PC-9 (cell line): ENCODE results near the gene RETN. TPM values are rescaled to one million over a fixed set of nuclear protein-coding genes. Genes with fewer than 3 reads are reported as not detected.

Experiments
- BruUV-seq: library from RNA; stranded (reverse); fragments of 400-500 nt; replicated peaks from 2 replicates; lab custom pipeline; 2021; lab: Mats Ljungman, UMichigan
- CTCF ChIA-PET: fragments of 300-600 bp; sonication (Branson Sonifier 250); formaldehyde crosslinking; loops from one replicate; lab custom pipeline; 2022; ENCODE audit warnings: antibody characterized with exemption; lab: Charles Lee
- POLR2A ChIA-PET: fragments of 300-600 bp; sonication (Branson Sonifier 250); formaldehyde crosslinking; loops from one replicate; lab custom pipeline; 2022; ENCODE audit warnings: antibody characterized with exemption; ENCODE audit not compliant: unreplicated experiment; lab: Charles Lee
- DNase-seq, 2 experiments: peaks; one replicate each; pipeline versions ENCODE4 v3.0.0 to v3.0.0-alpha.2; 2015 to 2022; ENCODE audit warnings: mixed read lengths in 1 of 2
- H2AFZ ChIP-seq: fragments of 200-600 bp; sonication (generic); 2 replicates; pipeline ENCODE4 v1.8.1; 2017; ENCODE audit warnings: antibody characterized with exemption
- H3F3A ChIP-seq: fragments of 200-600 bp; sonication (generic); 2 replicates; pipeline ENCODE4 v1.8.1; 2017; ENCODE audit warnings: antibody characterized with exemption, mild to moderate bottlenecking, low read depth; ENCODE audit not compliant: insufficient read depth
- H3K27ac ChIP-seq: fragments of 200-600 bp; sonication (generic); 2 replicates; pipeline ENCODE4 v1.6.1; 2016; ENCODE audit warnings: mixed run types
- H3K27me3 ChIP-seq: fragments of 200-600 bp; sonication (generic); 2 replicates; pipeline ENCODE4 v1.6.1; 2016; ENCODE audit warnings: low read depth, mixed run types; ENCODE audit not compliant: insufficient read depth
- H3K36me3 ChIP-seq: fragments of 200-600 bp; sonication (generic); 2 replicates; pipeline ENCODE4 v1.6.1; 2016; ENCODE audit warnings: low read depth, mixed run types
- H3K4me1 ChIP-seq: fragments of 200-600 bp; sonication (generic); replicated peaks from 2 replicates; pipeline ENCODE4 v1.6.1; 2016; ENCODE audit warnings: mixed run types; ENCODE audit not compliant: insufficient read depth
- H3K4me2 ChIP-seq: fragments of 200-600 bp; sonication (generic); 2 replicates; pipeline ENCODE4 v1.6.1; 2017; ENCODE audit warnings: mixed run types
- H3K4me3 ChIP-seq: fragments of 200-600 bp; sonication (generic); 2 replicates; pipeline ENCODE4 v1.6.1; 2016; ENCODE audit warnings: mixed run types
- H3K79me2 ChIP-seq: fragments of 200-600 bp; sonication (generic); 2 replicates; pipeline ENCODE4 v1.6.1; 2017; ENCODE audit warnings: low read depth, mixed run types
- H3K9me2 ChIP-seq: fragments of 200-600 bp; sonication (generic); 2 replicates; pipeline ENCODE4 v1.8.1; 2017; ENCODE audit warnings: mild to moderate bottlenecking; ENCODE audit not compliant: insufficient read depth
- H3K9me3 ChIP-seq: fragments of 200-600 bp; sonication (generic); 2 replicates; pipeline ENCODE4 v1.8.1; 2016; ENCODE audit warnings: low read depth; ENCODE audit not compliant: insufficient read depth
- H4K20me1 ChIP-seq: fragments of 200-600 bp; sonication (generic); 2 replicates; pipeline ENCODE4 v1.8.1; 2017; ENCODE audit not compliant: insufficient read depth
- EZH2 ChIP-seq: fragments of 200-600 bp; sonication (generic); IDR thresholded peaks from 2 replicates; pipeline ENCODE4 v1.8.0; 2017; ENCODE audit warnings: antibody characterized with exemption, low read depth
- intact Hi-C: fragments of 100-400 bp; cut with micrococcal nuclease; formaldehyde crosslinking; loops from one replicate; pipeline ENCODE4 v1.10.0; 2022; ENCODE audit not compliant: unreplicated experiment
- total RNA-seq: library from RNA; stranded (reverse); gene quantifications from 2 replicates; pipeline ENCODE4 v1.2.3, GENCODE V29; 2021
- TF ChIP-seq, protein P1 (sequence below): fragments of 200-600 bp; sonication (generic); conservative IDR thresholded peaks from 2 replicates; pipeline ENCODE4 v1.6.1; 2017; ENCODE audit warnings: mixed run types, antibody characterized with exemption, mild to moderate bottlenecking, moderate library complexity

Gene RETN
- total RNA-seq, 1 experiment from 2014 or later = not detected

DNA sequence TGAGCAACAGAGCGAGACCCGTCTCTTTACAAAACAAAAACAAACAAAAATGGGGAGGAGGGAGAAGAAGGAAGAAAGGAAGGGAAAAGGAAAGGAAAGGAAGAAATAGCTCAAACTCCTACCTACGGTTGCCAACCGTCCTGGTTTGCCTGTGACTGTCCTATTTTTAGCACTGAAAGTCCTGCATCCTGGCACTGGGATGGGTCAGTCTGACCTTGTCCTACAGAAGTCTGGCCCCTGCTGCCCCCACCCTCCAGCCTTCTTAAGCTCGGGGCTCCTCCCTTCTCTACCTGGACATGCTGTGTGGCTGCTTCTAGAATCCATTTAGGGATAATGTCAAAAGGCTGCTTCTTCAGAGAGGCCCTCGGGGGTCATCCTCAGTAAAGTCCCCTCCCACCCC lies 33.2 kb upstream of the RETN start:
- Histone ChIP-seq H3K27me3 (no peaks in the 10 kb centered on the region), H3K27ac (no peak overlapping the region), H3K4me1 (peaks cover 16% of the 10 kb centered on the region), H3K36me3 (no peaks in the 10 kb centered on the region), H3K9me2 (no peaks in the 10 kb centered on the region), H3K4me2 (no peak overlapping the region), H3K4me3 (no peak overlapping the region), H3K9me3 (no peaks in the 10 kb centered on the region; the same call in 1 of the 2 replicates), H2AFZ (no peak overlapping the region), H4K20me1 (peaks cover 9% of the 10 kb centered on the region), H3K79me2 (peaks cover 43% of the 10 kb centered on the region), H3F3A (peaks cover 41% of the 10 kb centered on the region)
- ChIA-PET CTCF (no interaction called here), POLR2A (no interaction called here)
- no peak for TF ChIP-seq EZH2
- TF ChIP-seq, protein P1, sequence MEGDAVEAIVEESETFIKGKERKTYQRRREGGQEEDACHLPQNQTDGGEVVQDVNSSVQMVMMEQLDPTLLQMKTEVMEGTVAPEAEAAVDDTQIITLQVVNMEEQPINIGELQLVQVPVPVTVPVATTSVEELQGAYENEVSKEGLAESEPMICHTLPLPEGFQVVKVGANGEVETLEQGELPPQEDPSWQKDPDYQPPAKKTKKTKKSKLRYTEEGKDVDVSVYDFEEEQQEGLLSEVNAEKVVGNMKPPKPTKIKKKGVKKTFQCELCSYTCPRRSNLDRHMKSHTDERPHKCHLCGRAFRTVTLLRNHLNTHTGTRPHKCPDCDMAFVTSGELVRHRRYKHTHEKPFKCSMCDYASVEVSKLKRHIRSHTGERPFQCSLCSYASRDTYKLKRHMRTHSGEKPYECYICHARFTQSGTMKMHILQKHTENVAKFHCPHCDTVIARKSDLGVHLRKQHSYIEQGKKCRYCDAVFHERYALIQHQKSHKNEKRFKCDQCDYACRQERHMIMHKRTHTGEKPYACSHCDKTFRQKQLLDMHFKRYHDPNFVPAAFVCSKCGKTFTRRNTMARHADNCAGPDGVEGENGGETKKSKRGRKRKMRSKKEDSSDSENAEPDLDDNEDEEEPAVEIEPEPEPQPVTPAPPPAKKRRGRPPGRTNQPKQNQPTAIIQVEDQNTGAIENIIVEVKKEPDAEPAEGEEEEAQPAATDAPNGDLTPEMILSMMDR = no peak
- intact Hi-C loops = no loop called here
- DNase-seq = no peak
- BruUV-seq = no TSS peak

DNA sequence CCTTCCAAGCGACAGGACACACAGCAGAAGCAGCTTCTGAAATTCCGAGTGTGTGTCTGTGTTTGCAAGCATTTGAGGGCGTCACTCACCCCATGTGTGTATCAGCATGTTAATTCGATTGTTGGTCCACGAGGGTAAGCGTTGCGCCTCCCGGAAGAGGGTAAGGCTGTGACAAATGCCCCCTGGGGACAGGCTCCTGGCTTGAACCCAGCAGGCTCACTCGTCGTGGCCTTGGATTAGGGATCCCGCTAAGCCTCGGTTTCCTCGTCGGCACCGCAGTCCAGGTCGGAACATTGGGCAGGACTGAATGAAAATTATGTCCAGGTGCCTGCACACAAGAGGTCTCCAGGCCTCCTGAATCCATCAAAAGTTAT lies 32.5 kb upstream of the RETN start:
- Histone ChIP-seq H3K79me2 (peaks cover 38% of the 10 kb centered on the region), H3K4me3 (peak overlapping the region; percentile 89; the same call in 1 of the 2 replicates), H3K27ac (no peak overlapping the region), H3K9me2 (no peaks in the 10 kb centered on the region), H3K36me3 (no peaks in the 10 kb centered on the region), H3K4me1 (peaks cover 11% of the 10 kb centered on the region; the same call in 1 of the 2 replicates), H3K27me3 (no peaks in the 10 kb centered on the region), H3K9me3 (no peaks in the 10 kb centered on the region; the same call in 1 of the 2 replicates), H3K4me2 (peak overlapping the region; percentile 71), H3F3A (peaks cover 46% of the 10 kb centered on the region), H4K20me1 (peaks cover 13% of the 10 kb centered on the region), H2AFZ (no peak overlapping the region; the same call in 1 of the 2 replicates)
- ChIA-PET POLR2A (no interaction called here), CTCF (no interaction called here)
- DNase-seq = no peak
- TF ChIP-seq, protein P1 = no peak
- TF ChIP-seq EZH2 = no peak
- TSS peak; percentile 25 for BruUV-seq
- intact Hi-C loops = no loop called here

DNA sequence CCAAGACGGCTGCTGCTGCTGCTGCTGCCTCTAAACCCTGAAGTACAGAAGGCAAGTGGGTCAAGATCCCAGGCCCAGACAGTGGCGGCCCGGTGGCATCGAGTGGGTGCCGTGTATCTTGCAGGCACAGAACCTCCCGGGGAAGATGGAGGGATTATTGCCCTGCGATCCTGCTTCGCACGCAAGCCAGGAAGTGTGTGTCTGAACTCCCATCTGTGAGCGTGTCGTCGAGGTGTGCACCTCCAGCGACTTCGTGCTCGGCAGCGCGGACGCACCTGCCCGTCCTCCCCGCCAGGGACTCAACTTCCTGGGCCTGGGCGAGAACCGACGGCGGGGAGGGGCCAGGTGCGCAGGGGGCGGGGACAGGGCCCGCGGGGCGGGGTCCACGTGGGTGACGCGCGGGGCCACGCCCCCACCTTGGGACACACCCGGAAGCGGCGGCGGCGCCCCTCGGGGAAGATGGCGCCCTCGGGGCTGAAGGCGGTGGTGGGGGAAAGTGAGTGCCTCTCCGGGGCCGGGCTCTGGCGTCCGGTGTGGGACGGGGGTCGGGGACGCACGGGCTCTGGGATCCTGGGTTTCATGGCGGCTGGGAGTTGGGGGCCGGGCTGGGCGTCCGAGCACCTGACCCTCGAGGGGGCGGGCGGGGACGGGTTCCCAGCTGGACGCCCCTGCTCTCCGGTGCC lies 32.0 kb upstream of the RETN start, which contains the start of gene STXBP2:
STXBP2 (plus strand) TSS at position 420 of the 683 bp plus-strand sequence; CDS start at position 460, 40 bp downstream.
- peak; percentile 69 to 89 for DNase-seq
- BruUV-seq = no TSS peak
- Histone ChIP-seq H3K9me3 (no peaks in the 10 kb centered on the region; the same call in 1 of the 2 replicates), H2AFZ (peak within 1 kb of the TSS; percentile 86), H3F3A (peaks cover 46% of the 10 kb centered on the region), H3K9me2 (no peaks in the 10 kb centered on the region), H3K27ac (peak within 1 kb of the TSS; percentile 37), H3K27me3 (no peaks in the 10 kb centered on the region), H3K4me3 (peak within 1 kb of the TSS; percentile 89), H3K36me3 (no peaks in the 10 kb centered on the region), H3K4me1 (peaks cover 11% of the 10 kb centered on the region; the same call in 1 of the 2 replicates), H3K79me2 (peaks cover 33% of the 10 kb centered on the region), H4K20me1 (peaks cover 13% of the 10 kb centered on the region), H3K4me2 (peak within 1 kb of the TSS; percentile 71)
- ChIA-PET POLR2A (no interaction called here), CTCF (interaction anchor here (1.1 kb wide), 1 partner anchor 163 kb away, joined by 3 read pairs; no protein-coding TSS in a partner anchor)
- TF ChIP-seq, protein P1 = no peak
- TF ChIP-seq EZH2 = no peak
- intact Hi-C loops = no loop called here
